Stimulated activated CD8-positive, alpha-beta memory T cell treated with anti-CD3 and anti-CD28 coated beads, Interleukin-12 subunit alpha, Interleukin-12 subunit beta, amount 100 ng/mL, for 1 hour (primary cell): ENCODE data around the gene RNF215.

Experiments
- DNase-seq: peaks from one replicate; pipeline ENCODE4 v3.0.0-alpha.2; 2020; ENCODE audit warnings: low read depth

RNF215 gene

DNA sequence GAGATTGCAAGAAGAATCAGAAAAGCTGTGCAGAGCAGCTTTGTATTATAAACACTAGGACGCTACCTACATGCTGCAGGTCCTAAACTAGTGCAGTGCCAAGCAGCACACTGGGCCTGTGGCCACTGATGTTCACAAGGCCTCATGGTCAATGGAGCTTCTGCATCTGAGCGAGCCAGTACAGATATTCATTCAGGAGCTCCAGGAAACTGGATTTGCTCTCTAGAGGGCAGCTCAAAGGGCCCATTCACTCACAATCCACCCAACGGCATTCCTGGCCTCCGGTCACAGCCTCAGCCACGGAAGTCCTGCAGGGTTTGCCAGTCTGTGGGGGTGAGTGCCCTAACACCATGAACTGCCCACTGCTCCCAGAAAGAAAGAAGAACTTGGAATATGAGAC lies 54.7 kb downstream of the RNF215 start:
- no peak for DNase-seq
